CD4-positive, alpha-beta T cell treated with Interleukin-15 for 1 hour (primary cell): ENCODE measurements around the gene MED12L.

Experiments
- DNase-seq: peaks from one replicate; pipeline ENCODE4 v3.0.0-alpha.2; 2020

MED12L gene

DNA sequence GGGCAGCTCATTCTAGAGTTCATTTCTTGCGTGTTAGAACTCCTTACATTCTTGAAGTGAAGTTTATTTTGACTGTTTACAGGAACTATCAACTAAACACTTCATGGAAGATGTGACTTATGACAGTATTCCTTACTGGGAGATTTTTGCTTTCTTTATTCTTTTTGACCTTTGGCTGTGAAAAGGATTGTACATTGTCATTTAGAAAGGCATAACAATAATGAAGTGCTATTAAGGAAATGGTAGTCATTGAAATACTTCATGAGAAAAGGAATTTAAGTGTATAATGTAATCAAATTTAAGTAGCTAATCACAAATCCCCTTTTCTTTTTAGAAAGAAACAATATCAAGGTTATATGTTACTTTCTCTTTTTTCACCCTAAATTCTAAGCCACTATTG lies 181.6 kb downstream of the MED12L start:
- DNase-seq: no peak

DNA sequence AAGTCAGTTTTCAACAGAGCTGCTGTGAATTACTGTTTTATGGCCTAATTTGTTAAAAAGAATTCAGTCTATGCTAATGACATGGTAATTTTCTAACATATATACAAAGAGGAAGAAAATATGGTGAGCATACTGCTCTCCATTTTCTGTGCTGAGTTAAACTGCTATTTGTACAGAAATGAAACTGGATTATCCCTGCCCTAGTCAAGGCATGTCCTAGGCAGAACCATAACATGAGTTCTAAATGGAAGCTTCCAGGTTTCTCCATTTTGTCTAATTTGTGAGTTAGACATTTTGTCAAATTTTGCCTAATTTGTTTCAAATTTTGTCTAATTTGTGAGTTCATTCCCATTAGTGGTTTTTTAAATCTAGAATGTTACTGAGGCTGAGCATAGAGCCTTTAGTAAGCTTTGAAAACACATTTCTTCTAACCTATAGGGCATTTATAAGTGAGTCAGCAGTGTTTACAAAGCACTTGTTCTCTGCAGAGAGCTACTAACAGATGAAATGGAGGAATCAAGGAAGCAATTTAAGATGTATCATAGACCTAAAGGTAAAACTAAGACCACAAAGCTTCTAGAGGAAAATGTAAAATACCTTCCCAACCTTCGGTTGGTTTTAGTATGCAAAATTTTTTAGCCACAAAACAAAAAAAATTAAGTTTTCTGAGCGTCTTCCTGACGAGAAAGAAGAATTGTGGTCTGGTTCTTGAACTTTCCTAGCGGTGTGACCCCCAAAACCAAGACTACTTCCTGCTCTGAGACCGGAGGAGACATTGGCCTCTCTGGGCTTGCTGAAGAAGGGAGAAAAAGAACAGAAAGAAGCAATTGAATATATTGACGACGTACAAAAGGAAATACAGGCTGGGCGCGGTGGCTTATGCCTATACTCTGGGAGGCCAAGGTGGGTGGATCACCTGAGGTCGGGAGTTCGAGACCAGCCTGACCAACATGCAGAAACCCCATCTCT lies 183.1 kb downstream of the MED12L start:
- DNase-seq: no peak

DNA sequence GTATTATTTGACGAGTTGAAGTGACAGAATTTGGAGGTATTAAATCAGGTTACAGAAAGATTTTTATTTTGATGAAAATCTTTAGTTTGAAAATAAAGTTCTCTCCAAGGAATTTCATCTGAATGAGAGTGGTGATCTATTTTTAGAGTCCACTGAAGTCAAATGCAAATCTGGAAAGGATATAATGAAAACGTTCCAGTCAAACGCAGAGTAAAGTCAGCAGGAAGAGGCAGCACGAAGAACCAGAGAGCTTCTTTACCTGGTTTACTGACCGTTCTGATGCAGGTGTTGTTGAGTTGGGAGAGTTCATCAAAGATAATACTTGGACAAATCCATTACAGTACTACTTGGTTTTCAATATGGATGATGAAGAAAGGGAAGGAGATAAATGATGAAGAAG lies 184.2 kb downstream of the MED12L start:
- DNase-seq: no peak

DNA sequence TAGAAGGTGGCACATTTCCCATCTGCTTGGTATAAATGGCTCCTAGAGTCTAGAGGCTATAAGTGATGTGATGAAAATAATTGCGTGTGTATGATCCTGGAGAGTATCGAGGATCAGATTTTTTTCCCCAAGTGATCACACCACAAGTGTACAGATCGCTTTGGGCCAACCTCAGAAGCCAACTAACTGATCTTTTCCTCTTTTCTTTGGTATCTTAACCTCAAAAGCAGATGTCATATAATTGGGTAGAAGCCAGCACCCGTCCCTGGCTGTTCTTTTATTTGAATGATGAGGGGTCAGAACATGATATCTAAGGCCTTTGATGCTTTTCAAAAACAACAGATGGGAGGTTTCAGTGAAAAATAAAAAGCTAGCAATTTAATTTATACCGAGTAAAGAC lies 189.6 kb downstream of the MED12L start:
- DNase-seq: no peak

DNA sequence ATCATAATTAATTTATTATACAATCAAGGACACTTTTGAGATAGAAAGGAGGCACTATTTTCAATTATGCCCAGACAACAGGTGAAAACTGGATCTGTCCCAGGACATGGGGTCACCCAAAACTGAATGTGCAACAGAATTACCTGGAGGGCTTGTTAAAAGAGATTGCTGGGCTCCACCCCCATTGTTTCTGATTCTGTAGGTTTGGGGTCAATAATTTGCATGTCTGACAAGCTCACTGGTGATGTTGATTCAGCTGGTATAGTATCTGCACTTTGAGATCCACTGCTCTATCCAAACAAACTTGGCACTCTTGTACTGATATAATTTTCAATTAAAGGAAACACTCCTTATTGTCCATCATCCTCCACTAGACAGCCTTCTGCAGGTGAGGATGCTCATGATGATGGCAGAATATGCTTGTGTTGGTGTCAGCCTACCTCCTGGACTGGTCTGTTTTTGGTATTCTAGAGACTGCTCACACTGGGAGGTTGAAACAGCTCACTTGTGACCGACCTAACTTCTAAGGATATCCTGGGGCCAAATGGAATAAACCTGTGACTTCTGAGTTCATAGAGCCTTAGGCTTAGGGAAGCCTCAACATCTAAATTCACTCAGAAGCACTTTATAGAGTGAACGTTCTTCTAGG lies 190.7 kb downstream of the MED12L start:
- no peak for DNase-seq

DNA sequence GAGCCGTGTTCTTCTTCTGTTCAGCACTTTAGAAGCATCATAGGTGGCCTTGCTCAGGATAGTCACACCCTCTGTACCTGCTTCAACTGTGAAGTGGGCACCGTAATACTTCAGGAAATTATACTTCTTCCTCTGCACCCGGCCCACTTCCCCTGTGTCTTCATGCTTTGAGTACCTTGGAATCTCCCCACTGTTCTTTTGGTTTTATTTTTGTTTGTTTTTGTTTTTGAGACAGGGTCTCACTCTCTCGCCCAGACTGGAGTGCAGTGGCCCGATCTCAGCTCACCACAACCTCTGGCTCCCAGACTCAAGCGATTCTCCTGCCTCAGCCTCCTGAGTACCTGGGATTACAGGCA lies 191.2 kb downstream of the MED12L start:
- peak; percentile 73 for DNase-seq

DNA sequence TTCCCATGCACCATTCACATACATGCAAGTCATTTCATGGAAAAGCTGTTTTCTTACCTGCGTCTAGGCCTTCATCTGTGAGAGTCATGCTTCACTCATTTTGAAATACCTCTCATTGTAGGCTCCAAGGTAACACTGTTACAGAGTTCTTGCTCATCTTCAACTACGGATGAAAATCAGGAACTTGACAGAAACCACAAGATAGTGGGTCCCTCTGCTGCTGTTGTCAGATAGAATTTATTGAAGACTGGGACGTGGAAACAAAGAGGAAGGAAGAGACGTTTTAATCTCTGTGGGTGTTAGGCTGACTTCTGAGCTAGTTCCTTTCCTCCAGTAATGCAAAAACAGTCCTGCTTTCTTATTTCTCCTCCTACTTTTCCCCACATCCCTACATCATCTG lies 192.8 kb downstream of the MED12L start, which contains the start of gene P2RY14:
TSS of gene P2RY14 (minus strand) at position 313 of the 400 bp plus-strand sequence. CDS start 64,226 bp downstream, outside the sequence.
- DNase-seq: peak; percentile 24

DNA sequence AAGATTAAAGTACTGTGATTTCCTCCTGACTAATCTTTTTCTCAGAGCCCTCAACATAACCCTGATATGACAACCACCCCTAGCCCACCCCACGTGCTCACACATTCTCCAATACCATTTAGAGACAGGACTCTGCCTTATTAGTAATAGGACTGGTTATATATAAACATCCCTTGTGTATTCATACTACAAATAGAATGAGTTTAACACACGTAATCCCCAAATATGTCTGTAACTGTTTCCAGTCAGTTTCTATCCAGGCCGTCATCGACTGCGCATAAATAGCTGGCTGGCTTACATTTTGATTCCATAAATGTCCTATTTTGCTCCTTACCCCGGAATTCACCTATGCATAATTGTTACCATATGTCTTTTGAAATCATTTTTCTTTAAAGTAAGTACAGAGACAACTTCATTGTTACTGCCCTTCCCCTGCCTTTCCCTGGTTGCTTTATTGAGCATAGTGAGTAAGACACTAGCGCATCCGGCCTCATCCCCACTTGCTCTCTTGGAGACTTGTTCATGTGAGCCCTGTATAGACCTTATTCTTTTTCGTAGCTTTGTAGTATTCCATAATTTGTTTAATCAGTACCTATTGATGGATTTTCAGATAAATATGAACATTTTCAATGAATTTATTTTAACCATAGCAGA lies 196.3 kb downstream of the MED12L start:
- DNase-seq: no peak

DNA sequence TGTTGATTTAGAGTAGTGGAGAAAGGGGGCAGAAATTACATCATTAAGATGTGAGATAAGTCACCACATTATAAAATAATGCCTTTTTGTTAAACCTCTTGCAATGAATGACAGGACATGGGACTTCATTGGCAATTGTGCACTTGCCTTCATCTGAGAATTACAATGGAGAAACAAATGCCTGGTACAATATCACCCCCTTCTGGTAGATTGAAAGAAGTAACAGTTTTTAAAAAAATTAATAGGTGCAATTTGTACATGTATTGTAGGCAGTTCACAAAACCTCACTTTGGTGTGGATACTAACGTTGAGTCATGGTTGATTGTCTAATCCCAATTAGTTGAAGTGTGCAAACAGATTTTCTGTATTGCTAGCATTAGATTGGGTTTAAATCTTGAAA lies 197.5 kb downstream of the MED12L start:
- DNase-seq: no peak

DNA sequence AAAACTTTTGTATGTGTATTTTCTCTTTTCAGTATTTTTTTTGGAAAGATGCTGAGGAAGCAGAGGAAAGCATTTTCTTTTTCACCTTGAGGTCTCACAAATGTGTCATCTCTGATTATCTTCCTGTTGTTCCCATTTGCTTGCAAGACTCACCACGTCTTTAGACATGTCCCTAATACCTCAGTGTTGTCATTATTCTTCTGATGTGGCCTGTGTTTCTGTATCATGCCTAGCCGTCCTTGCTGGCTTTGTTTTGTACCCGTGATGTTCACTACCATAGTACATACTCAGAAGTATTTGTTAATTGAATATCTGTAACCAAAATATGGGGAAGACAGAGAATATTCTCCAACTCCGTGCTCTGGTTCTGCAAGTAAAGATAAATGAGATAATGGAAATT lies 197.9 kb downstream of the MED12L start:
- no peak for DNase-seq

DNA sequence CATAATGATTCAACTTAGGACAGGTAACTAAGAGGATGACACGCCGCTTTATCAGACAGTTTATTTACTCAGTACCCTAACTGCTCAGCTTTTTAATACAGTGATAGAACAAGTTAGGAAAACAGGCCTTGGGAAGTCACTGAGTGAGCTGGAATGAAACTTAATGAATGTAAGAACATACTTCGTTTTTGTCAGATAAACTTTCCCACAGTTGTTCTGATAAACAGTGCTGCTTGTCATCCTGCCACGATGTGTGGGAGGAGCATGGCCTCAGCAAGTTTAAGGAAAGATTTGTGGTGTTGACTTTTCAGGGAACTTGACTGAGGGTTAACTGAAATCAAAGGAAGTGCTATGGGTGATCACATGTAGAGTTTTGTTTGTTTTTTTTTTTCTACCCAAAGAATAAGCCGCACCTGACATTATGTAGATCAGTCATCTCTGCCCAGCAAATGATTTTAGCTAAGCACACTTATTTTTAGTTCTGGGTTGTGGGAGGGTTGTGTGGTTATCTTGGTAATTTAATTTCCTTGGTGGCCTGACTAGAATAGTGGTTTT lies 198.5 kb downstream of the MED12L start:
- no peak for DNase-seq

DNA sequence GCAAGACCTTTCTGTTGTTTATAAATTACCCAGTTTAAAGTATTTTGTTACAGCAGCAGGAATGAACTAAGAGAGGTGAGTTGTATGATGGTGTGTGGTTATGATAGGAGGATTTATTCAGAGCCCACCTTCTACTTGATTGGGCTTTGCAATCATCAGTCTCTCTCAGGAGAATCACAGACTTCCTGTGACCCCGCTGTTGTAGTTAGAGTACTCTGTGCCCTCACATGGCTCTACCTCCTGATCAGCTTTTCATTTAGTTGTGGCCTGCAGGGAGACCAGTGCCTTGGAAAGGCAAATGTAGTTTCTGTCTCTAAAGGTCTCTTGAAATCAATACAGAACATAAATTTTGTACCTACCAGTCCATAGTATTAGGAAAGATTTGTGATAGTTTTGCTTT lies 200.5 kb downstream of the MED12L start:
- no peak for DNase-seq

DNA sequence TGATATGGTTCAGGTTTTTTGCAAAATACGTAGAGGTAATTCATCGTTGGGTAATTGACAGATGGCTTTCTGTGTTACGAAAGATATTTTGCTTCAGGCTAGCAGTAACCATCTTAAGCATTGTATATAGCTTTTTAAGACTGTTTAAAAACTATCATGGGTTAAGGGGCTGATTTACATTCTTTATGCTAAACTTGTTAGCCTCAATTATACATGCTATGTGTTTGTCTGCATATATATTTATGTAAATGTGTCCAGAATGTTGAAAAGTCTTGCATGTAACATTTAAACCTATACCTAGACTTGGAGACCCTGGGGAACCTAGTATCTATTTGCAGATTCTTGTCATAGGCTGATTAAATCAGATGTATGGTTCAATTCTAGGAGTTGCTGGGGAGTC lies 204.0 kb downstream of the MED12L start:
- no peak for DNase-seq

DNA sequence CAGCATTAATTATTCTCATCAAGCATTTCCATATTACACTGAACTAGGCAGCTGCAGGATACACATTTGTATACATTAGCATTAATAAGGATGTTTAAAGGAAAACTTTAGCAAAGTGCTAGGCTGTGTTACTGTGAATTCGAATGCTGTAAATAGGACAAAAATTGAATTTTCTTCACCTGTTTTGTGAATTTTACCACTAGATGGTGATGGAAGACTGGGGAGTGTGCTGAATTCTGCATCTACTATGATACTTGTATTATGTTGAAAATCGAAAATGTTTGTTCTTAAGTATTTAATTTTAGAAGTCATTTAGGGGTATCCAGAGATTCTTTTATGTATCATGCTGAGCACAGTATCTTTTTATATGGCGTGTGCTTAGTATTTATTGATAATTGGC lies 205.2 kb downstream of the MED12L start:
- no peak for DNase-seq

DNA sequence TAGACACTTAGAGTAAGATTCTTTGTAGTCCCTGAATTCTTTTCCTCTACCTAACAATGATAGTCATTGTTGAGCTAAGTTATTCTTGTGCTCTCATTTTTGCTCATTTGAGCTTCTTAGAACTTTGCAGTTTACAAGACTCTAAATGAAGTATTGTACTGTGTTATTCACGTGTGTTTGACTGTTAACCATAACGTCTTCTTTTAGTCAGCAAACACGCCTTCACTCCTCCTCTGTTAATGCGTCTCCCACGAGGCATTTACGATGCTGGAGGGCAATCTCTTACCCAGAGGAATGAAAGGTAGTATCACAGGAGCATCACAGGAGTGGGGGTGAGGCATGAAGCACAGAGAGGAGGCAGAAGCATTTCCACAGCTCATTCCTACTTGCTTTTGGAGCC lies 207.7 kb downstream of the MED12L start:
- no peak for DNase-seq

DNA sequence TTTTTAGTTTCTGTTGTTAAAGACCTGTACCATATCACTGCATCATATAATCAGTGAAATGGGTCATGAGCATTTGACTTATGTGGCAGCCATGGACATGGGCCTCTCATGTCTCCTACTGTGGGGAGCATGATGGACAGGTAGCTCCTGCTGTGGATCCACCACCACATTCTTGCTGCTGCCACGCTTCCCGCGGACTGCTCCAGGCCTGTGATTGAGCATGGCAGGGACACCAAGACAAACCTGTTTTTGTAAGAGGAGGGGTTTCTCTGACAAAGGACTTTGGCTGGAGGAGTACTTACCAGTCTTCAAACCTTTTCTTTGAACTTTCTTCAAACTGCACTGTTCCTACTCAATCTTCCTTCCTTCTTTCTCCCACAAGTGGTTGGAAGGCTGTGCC lies 210.8 kb downstream of the MED12L start:
- DNase-seq: no peak

DNA sequence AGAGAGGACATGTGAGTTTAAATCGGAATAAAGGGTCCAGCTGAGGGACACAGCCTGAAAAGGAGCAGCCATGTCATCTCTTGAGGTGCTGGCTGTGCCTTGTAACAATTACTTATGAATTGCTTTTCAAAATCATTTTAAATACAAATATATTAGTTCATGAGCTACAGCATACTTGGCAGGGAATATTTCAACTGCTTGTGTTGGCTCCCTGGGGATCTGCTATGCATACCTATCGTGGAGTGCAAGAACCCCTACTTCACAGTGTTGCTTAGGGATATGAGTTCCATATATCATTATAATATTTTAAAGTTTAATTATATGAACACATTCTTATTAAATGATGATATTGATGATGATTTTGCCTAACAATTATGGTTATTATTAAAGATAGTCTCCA lies 212.0 kb downstream of the MED12L start:
- DNase-seq: no peak

DNA sequence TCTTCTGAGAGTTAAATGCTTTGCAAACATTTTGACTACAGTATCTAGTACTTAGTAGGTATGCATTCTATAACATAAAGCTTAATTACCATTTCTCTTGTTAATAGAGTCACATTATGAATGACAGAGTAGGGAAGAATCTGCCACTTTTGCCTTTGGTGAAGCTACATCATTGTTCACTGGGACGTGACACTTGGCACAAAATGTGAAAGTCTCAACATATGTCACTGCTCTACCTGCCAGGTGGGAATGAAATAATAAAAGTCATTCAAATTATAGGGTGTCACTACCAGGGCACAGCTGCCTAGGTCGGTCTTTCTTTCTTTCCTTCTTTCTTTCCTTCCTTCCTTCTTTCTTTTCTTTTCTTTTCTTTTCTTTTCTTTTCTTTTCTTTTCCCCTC lies 213.5 kb downstream of the MED12L start:
- DNase-seq: no peak

DNA sequence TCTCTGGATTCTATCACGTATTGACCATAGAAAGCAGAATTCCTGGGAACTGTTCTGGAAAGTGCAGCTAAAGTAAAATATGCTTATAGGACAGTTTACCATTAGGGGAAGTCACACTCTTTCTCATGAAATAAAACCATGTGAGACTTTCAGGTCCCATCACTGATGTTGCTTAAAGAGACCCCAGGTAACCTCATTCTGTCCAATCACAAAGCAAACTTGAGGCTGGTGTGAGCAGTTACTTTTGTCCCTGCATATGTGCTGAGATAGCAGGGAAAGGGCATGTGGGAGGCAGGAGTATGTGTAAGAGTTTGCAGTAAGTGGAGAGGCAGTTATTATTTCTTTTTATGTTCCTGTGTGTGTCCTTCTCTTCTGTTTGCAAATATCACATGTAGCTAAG lies 215.1 kb downstream of the MED12L start:
- DNase-seq: no peak

DNA sequence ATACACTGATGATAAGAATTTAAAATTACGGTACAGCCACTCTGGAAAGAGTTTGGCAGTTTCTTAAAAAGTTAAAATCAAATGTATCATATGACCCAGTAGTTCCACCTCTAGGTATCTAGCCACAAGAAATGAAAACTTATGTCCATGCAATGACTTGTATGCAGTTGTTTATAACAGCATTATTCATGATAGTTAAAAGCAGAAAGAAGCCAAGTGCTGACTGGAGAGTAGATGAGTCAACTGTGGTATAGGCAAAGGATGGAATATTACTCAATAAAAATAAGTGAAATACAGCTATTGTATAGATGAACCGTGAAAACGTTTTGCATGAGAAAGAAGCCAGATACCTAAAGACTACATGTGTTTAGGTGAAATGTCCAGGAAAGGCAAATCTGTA lies 216.3 kb downstream of the MED12L start:
- DNase-seq: no peak

DNA sequence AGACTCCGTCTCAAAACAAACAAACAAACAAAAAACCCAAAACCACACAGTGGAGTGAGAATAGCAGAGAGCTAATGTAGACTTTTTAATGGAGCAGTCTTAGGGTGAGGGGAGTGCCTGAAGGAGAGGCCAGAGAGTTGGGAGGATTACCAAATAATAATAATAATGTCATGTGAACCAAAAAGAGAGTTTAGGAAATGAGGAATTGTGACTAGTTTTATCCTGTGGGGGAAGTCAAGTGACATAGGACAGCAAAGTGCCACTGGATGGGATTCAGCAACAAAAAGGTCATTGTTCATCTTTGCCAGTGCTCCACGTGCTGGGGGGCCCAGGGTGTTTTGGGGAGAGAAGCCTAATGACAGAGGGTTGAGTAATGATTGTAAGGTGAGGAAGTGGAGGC lies 218.3 kb downstream of the MED12L start:
- no peak for DNase-seq

DNA sequence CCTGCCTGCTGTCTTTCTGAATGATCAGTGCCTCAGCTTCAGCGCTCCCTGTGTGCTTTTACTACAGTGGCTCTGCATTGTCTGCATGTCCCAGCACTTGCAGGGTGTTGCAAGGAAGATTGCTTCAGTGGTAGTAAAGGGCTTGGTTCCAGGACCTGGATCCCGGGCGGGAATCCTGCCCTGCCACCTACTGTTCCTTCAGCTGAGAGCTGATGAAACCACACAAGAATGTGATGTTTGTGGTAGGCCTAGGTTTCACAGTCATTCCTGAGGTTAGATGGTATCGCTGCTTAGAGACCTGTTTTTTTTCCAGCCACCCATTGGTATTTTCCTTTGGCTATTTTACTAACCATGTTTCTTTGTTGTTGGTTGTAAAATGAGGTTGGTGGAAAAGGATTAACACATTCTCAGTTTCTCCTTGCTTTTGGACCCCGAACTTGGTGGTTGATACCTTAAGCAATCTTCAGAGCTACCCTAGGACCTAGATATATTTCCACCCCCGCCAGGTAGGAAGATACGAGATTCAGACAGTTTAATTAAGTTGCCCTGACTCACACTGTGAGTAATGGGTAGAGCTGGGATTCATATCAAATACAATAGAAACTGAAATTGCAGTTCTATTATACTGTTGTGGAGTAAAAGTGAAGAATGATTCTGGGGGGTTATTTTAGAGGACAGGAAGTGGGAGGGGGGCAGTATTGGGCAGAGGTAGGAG lies 219.8 kb downstream of the MED12L start:
- DNase-seq: no peak

DNA sequence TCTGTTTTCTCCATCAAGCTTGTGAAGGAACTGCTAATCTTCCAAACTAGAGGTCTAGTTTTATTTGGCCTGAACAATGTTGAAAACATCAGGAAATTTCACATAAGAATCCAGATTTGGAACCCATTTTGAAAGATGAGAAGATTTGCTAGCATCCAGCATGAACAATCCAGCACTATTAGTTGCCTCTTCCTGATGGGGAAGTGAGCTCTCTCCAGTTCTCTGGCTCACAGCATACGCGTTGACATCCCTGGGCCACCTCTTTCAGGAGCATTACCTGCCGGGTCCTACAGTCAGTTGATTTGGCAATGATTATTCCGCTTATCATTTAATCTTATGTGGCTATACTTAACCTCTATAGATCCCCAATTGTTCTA lies 220.3 kb downstream of the MED12L start:
- DNase-seq: no peak
